HG02759 (cell line): ENCODE data around the gene KRTAP10-4.
"Not testable (repeated sequence)": the region's sequence is repeated elsewhere in the genome, so short reads cannot be mapped to it uniquely, and the experiment has no call there.

Experiments
- ATAC-seq: cut with Tn5 transposase; IDR thresholded peaks from one replicate; pipeline ENCODE4 v1.9.1; 2021; ENCODE audit warnings: mild to moderate bottlenecking, moderate library complexity; ENCODE audit not compliant: unreplicated experiment

Gene KRTAP10-4

GRCh38 chr21:44533891-44534627, 39.5 kb upstream of the KRTAP10-4 start:
- ATAC-seq = no peak

- no peak for ATAC-seq
Measured at GRCh38 chr21:44534688-44535087, 38.8 kb upstream of the KRTAP10-4 start.

GRCh38 chr21:44535963-44536362, 37.6 kb upstream of the KRTAP10-4 start:
- no peak for ATAC-seq

- ATAC-seq = no peak
Measured at GRCh38 chr21:44537930-44538911, 35.3 kb upstream of the KRTAP10-4 start.

- no peak for ATAC-seq
Measured at GRCh38 chr21:44539046-44539445, 34.5 kb upstream of the KRTAP10-4 start.

- ATAC-seq = no peak
Measured at GRCh38 chr21:44539991-44540666, 33.4 kb upstream of the KRTAP10-4 start, which contains the start of gene KRTAP10-1. TSS of gene KRTAP10-1 (minus strand) at chr21:44540195. CDS start at chr21:44540150, 45 bp downstream.

- no peak for ATAC-seq
Measured at GRCh38 chr21:44540741-44541288, 32.7 kb upstream of the KRTAP10-4 start.

GRCh38 chr21:44542716-44543115, 30.8 kb upstream of the KRTAP10-4 start:
- ATAC-seq = no peak

- no peak for ATAC-seq
Measured at GRCh38 chr21:44544566-44544965, 29.0 kb upstream of the KRTAP10-4 start.

GRCh38 chr21:44547656-44548331, 25.7 kb upstream of the KRTAP10-4 start:
- ATAC-seq = no peak

GRCh38 chr21:44548381-44548780, 25.1 kb upstream of the KRTAP10-4 start:
- no peak for ATAC-seq

GRCh38 chr21:44548922-44549321, 24.6 kb upstream of the KRTAP10-4 start:
- no peak for ATAC-seq

GRCh38 chr21:44549525-44550211, 23.9 kb upstream of the KRTAP10-4 start:
- ATAC-seq = no peak

- not testable (repeated sequence) for ATAC-seq
Measured at GRCh38 chr21:44550285-44550684, 23.2 kb upstream of the KRTAP10-4 start.

- ATAC-seq = no peak
Measured at GRCh38 chr21:44550807-44551206, 22.7 kb upstream of the KRTAP10-4 start.

- no peak for ATAC-seq
Measured at GRCh38 chr21:44551340-44551961, 22.1 kb upstream of the KRTAP10-4 start, which contains the start of gene KRTAP10-2. TSS of gene KRTAP10-2 (minus strand) at chr21:44551505. CDS start at chr21:44551458, 47 bp downstream.

- ATAC-seq = no peak
Measured at GRCh38 chr21:44552136-44552535, 21.4 kb upstream of the KRTAP10-4 start.

GRCh38 chr21:44552681-44553080, 20.8 kb upstream of the KRTAP10-4 start:
- no peak for ATAC-seq
